ENCODE measurements around the gene CRYBA2.
A peak's percentile ranks its signal among the peaks of the same experiment; 100 is the strongest.

CRYBA2 gene

GRCh38 chr2:218991674-218992168 is 1.5 kb downstream of the CRYBA2 start:
- no peak for TF ChIP-seq TAF1 (IDR thresholded peaks at IDR 0.05; ENCODE audit: borderline replicate concordance, insufficient read depth, low read length)
- TF ChIP-seq, protein P1, sequence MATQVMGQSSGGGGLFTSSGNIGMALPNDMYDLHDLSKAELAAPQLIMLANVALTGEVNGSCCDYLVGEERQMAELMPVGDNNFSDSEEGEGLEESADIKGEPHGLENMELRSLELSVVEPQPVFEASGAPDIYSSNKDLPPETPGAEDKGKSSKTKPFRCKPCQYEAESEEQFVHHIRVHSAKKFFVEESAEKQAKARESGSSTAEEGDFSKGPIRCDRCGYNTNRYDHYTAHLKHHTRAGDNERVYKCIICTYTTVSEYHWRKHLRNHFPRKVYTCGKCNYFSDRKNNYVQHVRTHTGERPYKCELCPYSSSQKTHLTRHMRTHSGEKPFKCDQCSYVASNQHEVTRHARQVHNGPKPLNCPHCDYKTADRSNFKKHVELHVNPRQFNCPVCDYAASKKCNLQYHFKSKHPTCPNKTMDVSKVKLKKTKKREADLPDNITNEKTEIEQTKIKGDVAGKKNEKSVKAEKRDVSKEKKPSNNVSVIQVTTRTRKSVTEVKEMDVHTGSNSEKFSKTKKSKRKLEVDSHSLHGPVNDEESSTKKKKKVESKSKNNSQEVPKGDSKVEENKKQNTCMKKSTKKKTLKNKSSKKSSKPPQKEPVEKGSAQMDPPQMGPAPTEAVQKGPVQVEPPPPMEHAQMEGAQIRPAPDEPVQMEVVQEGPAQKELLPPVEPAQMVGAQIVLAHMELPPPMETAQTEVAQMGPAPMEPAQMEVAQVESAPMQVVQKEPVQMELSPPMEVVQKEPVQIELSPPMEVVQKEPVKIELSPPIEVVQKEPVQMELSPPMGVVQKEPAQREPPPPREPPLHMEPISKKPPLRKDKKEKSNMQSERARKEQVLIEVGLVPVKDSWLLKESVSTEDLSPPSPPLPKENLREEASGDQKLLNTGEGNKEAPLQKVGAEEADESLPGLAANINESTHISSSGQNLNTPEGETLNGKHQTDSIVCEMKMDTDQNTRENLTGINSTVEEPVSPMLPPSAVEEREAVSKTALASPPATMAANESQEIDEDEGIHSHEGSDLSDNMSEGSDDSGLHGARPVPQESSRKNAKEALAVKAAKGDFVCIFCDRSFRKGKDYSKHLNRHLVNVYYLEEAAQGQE (IDR thresholded peaks at IDR 0.05; ENCODE audit: insufficient read depth in 1 of 2, low read depth in 2 of 2, low read length in 2 of 2): peak; percentile 82 to 90

GRCh38 chr2:218990612-218991011 is 2.6 kb downstream of the CRYBA2 start:
- TF ChIP-seq FOXP2 (optimal IDR thresholded peaks at IDR 0.05; ENCODE audit: borderline replicate concordance, extremely low read depth, extremely low read length, insufficient read depth) (no peak), SIN3A (IDR thresholded peaks at IDR 0.05; ENCODE audit: borderline replicate concordance, insufficient read depth, low read length) (no peak), TAF1 (IDR thresholded peaks at IDR 0.05; ENCODE audit: borderline replicate concordance, insufficient read depth, low read length) (no peak), POLR2AphosphoS5 (IDR thresholded peaks at IDR 0.05; ENCODE audit: low read depth, low read length) (no peak)
- TF ChIP-seq, protein P1 (IDR thresholded peaks at IDR 0.05; ENCODE audit: insufficient read depth in 1 of 2, low read depth in 2 of 2, low read length in 2 of 2): no peak

DNA sequence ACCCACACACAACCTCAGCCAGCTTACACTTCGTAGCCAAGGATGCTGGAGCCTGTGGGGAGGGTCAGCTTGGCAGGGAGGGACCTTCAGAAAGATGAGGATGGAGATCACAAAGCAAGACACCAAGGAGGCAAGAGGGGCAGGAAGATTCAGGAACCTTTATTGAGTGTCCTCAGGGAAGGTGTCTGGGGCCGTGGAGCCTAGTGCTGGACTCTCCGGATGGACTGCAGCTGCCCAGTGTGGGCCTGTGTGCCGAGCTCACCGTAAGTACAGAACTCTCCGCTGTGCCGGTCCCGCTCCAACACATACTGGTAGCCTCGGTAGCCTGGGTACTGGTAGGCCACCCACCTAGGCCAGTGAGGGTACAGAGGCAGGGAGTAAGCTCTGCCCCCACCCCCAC is 3.2 kb downstream of the CRYBA2 start:
- TF ChIP-seq POLR2AphosphoS5 (IDR thresholded peaks at IDR 0.05; ENCODE audit: low read depth, low read length): no peak
- no peak for TF ChIP-seq FOXP2 (optimal IDR thresholded peaks at IDR 0.05; ENCODE audit: borderline replicate concordance, extremely low read depth, extremely low read length, insufficient read depth)
- TF ChIP-seq, protein P1 (IDR thresholded peaks at IDR 0.05; ENCODE audit: insufficient read depth in 1 of 2, low read depth in 2 of 2, low read length in 2 of 2): no peak
- TF ChIP-seq SIN3A (IDR thresholded peaks at IDR 0.05; ENCODE audit: borderline replicate concordance, insufficient read depth, low read length): no peak
- no peak for TF ChIP-seq TAF1 (IDR thresholded peaks at IDR 0.05; ENCODE audit: borderline replicate concordance, insufficient read depth, low read length)

DNA sequence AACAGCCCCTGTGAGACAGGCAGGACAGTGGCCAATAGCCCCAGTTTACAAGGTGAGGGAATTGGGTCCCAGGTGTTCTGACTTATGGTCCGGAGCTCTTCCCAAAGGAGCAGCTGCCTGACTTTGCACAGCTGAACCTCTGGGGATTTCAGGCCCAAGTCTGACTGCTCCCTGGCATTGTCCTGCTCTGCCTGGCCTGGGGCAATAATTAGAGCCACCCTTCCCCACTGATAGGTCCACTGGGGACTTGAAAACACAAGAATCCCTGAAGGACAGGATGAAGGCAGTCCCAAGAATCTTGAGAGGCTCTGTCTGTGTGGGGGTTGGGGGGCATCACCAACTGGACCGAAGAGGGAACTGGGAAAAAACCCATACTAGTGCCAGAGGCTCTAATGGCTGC is 4.6 kb downstream of the CRYBA2 start:
- TF ChIP-seq FOXP2 (optimal IDR thresholded peaks at IDR 0.05; ENCODE audit: borderline replicate concordance, extremely low read depth, extremely low read length, insufficient read depth) (no peak), POLR2AphosphoS5 (IDR thresholded peaks at IDR 0.05; ENCODE audit: low read depth, low read length) (no peak), SIN3A (IDR thresholded peaks at IDR 0.05; ENCODE audit: borderline replicate concordance, insufficient read depth, low read length) (no peak), TAF1 (IDR thresholded peaks at IDR 0.05; ENCODE audit: borderline replicate concordance, insufficient read depth, low read length) (no peak)
- TF ChIP-seq, protein P1 (IDR thresholded peaks at IDR 0.05; ENCODE audit: insufficient read depth in 1 of 2, low read depth in 2 of 2, low read length in 2 of 2): no peak

DNA sequence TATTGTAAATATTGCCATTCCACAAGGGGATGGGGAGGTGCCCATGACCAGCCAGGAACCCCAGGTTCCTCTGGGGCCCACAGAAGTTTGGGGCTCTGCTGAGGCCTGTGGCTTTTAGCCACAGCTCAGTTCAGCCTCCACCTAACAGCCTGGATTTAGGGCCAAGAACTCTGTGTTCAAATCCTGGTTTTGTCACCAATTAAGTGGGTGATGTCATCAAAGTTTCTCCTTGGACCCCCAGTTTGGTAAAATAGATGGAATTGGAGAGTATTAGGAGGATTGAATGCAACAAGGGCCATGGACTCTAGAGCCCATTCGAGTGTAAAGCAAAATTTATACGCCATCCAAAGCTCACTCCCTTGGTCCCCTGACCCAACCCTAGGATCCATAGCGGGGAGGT is 5.1 kb downstream of the CRYBA2 start:
- TF ChIP-seq SIN3A (IDR thresholded peaks at IDR 0.05; ENCODE audit: borderline replicate concordance, insufficient read depth, low read length) (no peak), POLR2AphosphoS5 (IDR thresholded peaks at IDR 0.05; ENCODE audit: low read depth, low read length) (no peak), FOXP2 (optimal IDR thresholded peaks at IDR 0.05; ENCODE audit: borderline replicate concordance, extremely low read depth, extremely low read length, insufficient read depth) (no peak), TAF1 (IDR thresholded peaks at IDR 0.05; ENCODE audit: borderline replicate concordance, insufficient read depth, low read length) (no peak)
- TF ChIP-seq, protein P1 (IDR thresholded peaks at IDR 0.05; ENCODE audit: insufficient read depth in 1 of 2, low read depth in 2 of 2, low read length in 2 of 2): no peak

Data from PFSK-1 (cell line).